ENCODE results near the gene CGB2.
A peak's percentile ranks its signal among the peaks of the same experiment; 100 is the strongest.
"Not testable (repeated sequence)": the region's sequence is repeated elsewhere in the genome, so short reads cannot be mapped to it uniquely, and the experiment has no call there.

The CGB2 gene

DNA sequence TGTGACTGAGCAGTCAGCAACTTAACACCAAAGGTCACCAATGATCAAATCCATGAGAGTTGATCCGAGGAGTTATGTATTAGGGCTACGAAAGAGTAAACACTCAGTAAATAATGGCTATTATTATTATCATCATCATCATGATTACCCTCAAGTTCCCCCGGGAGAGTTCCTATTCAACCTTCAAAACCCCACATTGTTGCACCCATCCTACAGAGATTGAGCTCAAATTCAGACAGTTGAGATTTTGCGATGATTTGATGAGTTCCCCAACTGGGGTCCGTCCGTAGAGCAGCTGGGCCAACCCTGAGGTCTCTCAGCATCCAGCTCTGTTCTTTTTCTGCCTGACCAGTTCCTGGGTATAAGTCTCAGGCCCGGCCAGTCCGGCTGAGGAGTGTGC is 6.4 kb downstream of the CGB2 start:
- not testable (repeated sequence) for DNase-seq

DNA sequence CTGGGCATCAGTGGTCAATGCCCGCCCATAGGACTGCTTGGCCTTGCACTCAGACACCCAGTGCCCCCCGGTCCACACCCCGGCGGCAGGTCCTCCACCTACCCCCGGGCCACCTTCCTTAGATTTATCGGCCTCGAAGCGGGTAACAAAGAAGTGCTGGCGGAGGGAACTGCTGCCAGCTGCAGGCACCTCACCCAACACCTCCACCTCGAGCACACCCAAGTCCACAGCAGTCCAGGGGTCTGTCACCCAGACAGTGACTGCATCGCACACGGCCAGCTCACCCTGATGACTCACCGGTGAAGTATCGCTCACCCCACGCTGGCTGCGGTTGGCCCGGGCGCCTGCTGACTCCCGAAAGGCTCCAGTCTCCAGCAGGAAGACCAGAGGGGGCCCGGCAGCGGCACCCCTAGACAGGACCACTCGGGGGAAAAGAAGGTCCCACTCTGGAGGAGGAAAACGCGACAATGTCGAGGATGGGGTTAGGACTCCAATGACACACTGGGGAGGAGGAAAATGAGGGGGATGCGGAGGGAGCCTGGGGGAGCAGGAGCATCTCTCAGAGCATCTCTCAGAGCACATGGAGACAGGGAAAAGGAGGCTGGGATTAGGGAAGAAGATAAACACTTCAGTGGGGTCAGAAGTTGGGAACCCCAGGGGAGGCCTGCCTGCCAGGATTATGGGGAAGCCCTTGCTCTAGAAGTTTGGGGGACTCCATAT is 7.0 kb downstream of the CGB2 start:
- not testable (repeated sequence) for DNase-seq

DNA sequence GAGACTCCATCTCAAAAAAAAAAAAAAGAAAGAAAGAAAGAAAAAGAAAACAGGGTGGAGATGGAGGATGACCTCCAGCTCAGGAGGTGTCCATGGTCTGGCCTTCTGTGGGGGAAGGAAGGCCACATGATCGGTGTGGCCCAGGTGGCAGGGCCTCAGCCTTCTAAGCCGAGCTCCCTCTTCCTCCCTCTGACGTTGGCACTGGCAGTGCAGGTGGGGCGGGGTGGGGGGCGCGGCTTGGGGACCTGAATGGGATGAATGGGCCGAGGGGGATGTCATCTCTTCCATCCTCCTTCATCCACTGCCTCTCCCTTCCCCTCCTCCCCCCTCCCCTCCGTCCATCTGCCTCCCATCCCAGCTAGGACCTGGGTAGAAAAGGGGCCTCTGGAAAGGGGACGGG is 8.0 kb downstream of the CGB2 start:
- not testable (repeated sequence) for DNase-seq

DNA sequence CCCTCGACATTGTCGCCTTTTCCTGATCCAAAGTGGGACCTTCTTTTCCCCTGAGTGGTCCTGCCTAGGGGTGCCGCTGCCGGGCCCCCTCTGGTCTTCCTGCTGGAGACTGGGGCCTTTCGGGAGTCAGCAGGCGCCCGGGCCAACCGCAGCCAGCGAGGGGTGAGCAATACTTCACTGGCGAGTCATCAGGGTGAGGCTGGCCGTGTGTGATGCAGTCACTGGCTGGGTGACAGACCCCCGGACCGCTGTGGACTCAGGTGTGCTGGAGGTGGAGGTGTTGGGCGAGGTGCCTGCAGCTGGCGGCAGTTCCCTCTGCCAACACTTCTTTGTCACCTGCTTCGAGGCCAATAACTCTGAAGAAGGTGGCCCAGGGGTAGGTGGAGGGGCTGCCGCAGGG is 10.5 kb downstream of the CGB2 start:
- no peak for DNase-seq

DNA sequence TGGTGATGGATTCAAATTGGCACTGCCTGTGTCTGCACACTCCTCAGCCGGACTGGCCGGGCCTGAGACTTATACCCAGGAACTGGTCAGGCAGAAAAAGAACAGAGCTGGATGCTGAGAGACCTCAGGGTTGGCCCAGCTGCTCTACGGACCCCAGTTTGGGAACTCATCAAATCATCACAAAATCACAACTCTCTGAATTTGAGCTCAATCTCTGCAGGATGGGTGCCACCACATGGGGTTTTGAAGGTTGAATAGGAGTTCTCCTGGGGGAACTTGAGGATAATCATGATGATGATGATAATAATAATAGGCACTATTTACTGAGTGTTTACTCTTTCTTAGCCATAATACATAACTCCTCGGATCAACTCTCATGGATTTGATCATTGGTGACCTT is 11.0 kb downstream of the CGB2 start:
- DNase-seq = not testable (repeated sequence)

DNA sequence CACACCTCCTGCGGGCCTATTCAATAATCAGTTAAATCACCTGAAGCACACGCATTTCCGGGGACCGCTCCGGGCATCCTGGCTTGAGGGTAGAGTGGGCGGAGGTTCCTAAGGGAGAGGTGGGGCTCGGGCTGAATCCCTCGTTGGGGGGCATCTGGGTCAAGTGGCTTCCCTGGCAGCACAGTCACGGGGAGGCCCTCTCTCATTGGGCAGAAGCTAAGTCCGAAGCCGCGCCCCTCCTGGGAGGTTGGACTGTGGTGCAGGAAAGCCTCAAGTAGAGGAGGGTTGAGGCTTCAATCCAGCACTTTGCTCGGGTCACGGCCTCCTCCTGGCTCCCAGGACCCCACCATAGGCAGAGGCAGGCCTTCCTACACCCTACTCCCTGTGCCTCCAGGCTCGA is 11.9 kb downstream of the CGB2 start, which contains the start of gene CGB5:
Gene CGB5 (plus strand): TSS at position 301 of the 400 bp plus-strand sequence. CDS start 362 bp downstream, outside the sequence.
- not testable (repeated sequence) for DNase-seq

DNA sequence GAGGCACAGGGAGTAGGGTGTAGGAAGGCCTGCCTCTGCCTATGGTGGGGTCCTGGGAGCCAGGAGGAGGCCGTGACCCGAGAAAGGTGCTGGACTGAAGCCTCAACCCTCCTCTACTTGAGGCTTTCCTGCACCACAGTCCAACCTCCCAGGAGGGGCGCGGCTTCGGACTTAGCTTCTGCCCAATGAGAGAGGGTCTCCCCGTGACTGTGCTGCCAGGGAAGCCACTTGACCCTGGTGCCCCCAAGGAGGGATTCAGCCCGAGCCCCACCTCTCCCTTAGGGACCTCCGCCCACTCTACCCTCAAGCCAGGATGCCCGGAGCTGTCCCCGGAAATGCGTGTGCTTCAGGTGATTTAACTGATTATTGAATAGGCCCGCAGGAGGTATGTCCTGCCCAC is 17.3 kb downstream of the CGB2 start, which contains the start of gene CGB8:
Gene CGB8 (minus strand): TSS at position 101 of the 400 bp plus-strand sequence. CDS start 372 bp downstream, outside the sequence.
- DNase-seq = not testable (repeated sequence)

DNA sequence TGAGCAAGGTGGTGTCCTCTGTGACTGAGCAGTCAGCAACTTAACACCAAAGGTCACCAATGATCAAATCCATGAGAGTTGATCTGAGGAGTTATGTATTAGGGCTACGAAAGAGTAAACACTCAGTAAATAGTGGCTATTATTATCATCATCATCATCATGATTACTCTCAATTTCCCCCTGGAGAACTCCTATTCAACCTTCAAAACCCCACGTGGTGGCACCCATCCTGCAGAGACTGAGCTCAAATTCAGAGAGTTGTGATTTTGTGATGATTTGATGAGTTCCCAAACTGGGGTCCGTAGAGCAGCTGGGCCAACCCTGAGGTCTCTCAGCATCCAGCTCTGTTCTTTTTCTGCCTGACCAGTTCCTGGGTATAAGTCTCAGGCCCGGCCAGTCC is 18.1 kb downstream of the CGB2 start:
- not testable (repeated sequence) for DNase-seq

DNA sequence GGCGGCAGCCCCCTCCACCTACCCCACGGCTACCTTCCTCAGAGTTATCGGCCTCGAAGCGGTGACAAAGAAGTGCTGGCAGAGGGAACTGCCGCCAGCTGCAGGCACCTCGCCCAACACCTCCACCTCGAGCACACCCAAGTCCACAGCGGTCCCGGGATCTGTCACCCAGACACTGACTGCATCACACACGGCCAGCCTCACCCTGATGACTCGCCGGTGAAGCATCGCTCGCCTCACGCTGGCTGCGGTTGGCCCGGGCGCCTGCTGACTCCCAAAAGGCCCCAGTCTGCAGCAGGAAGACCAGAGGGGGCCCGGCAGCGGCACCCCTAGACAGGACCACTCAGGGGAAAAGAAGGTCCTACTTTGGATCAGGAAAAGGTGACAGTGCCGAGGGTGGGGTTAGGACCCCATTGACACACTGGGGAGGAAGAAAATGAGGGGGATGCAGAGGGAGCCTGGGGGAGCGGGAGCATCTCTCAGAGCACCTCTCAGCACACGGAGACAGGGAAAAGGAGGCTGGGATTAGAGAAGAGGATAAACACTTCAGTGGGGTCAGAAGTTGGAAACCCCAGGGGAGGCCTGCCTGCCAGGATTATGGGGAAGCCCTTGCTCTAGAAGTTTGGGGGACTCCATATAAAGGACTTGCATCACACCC is 18.8 kb downstream of the CGB2 start:
- DNase-seq = not testable (repeated sequence)

DNA sequence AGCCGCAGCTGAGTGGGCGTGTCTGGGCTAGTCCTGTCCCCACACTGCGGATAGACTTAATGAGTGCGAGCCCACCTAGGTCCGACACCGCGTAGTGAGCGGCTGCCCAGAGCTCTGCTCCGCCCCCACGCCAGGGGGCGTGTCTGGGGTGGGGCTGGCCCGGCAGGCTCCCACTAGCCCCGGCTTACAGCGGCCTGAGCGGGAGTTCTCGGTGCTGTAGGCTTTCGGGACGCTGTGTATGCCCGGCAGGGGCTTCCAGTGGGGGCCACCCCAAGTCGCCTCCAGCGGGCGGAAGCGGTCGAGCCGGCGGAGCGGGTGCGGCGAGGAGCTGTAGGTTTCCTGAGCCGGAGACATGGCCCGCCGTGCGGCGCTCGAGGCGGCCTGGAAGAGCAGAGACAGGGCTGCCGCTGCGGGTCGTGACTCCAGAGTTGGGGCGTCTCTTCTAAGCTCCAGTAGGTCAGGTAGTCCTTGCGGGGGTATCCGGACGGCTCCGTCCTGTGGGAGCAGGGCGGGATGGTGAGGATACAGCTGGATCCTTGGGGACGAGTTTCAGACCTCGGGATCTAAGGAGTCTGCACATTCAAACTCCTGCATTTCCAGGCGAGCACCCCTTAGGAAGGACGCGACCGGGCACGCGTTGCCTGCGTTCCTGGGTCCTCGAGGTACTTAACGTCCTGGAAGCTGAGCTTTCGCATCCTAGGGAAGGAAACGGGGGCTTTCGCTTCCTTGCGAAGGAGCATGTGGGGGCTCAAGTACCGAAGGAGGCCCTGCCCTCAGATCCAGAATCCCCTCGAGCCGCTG is 24.6 kb downstream of the CGB2 start:
- DNase-seq = peak in 4 of 14 donors; percentile 2 to 25 (median 15)

DNA sequence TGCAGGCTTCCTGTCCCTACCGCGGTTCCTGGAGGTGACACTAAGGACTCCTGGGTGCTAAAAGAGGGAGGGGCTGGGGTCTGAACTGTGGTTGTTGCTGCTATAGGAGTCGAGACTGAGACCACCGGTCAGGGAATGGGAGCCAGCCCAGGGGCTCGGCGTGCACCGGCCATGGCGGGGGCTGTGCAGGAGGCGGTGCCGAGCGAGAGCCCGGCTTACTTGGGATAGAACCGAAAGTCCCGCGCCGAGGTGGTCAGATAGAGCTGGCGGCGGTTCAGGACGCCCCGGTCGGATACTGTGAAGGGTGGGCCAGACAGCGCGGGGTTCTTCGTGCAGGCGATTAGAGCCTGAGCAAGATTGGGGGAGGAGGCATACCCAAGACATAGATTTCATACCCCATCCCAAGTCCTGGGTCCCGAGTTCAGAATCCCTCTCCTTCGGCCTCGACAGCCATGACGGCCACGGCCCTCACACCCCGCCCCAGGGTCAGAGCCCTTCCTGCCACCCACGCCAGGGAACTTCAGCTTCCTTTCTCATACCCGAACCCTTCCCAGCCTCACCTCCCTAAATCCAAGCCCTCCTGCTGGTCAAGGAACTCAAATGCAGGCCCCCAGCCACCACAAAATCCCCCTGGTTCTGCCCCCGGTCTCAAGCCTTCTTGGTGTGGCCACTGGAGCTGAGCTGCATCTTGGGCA is 25.4 kb downstream of the CGB2 start:
- DNase-seq = not testable (repeated sequence)

DNA sequence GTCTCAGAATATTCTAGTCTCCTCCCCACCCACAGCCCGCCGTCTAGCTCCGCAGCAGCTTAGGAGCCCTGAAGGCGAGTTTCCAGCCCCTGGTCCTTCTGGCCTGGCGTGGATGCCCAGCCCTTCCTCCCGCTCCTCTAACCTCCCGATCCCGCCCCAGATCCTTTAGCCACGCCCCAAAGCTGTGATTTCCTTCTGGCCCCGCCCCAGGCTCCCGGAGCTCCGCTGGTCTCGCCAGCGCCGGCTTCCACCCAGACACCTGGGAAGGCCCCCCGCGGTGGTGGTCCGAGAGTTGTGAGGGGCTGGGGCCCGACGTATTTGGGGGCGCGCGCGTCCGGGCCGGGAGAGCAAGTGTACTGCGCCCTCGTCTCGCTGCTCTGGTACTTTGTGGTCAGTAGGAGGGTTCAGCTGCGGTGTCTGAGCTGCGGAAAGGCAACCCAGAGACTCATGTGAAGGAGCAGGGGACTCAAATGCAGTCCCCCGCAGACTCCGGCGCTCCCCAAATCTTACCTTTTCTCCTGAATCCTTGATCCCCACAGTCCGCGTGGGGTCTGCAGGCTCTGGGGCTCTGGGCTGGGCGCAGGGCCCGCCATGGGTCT is 26.0 kb downstream of the CGB2 start, which contains the start of gene CGB7:
Gene CGB7 (minus strand): TSS at position 114 of the 599 bp plus-strand sequence. CDS start 2,374 bp downstream, outside the sequence.
- DNase-seq = peak in 3 of 14 donors; percentile 0 to 8 (median 8)

DNA sequence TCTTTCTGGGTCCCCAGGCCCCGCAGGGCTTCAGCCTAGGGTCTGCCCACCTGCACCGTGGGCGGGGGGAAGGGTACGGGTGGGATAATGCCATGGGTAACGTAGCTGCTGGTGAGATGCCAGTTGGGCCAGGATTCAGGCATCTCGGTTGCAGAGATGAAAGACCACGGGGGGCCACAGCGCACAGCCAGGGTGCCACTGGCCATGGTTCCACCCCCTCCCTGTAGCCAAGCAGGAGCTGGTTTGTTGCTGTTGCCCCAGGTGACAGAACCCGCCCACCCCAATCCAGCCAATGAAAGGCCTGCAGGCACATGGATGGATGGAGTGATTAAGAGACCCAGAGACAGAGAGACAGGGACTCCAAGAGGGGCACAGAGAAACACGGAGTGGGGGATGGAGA is 26.9 kb downstream of the CGB2 start:
- DNase-seq = no peak

DNA sequence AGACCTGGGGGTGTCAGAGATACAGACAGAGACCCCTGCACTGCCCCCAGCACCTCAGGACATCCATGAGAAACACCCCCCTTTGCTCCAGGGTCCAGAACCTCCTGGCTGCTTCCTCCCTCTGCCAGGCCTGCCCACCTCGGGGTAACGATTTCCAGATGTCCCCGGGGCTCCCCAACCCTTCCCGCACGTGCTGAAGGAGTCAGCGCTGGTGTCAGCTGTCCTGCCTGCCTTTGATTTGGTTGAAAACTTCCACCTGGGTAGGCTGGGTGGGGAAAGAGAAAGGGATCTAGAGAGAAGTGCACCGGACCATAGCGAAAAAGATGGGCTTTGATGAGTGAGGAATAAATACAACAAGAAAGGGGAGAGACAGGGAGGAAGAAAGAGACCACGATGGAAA is 27.4 kb downstream of the CGB2 start:
- no peak for DNase-seq

DNA sequence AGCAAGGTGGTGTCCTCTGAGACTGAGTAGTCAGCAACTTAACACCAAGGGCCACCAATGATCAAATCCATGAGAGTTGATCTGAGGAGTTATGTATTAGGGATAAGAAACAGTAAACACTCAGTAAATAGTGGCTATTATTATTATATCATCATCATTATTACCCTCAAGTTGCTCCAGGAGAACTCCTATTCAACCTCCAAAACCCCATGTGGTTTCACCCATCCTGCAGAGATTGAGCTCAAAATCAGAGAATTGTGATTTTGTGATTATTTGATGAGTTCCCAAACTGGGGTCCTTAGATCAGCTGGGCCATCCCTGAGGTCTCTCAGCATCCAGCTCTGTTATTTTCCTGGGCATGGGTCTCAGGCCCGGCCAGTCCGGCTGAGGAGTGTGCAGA is 29.3 kb downstream of the CGB2 start:
- DNase-seq = no peak

DNA sequence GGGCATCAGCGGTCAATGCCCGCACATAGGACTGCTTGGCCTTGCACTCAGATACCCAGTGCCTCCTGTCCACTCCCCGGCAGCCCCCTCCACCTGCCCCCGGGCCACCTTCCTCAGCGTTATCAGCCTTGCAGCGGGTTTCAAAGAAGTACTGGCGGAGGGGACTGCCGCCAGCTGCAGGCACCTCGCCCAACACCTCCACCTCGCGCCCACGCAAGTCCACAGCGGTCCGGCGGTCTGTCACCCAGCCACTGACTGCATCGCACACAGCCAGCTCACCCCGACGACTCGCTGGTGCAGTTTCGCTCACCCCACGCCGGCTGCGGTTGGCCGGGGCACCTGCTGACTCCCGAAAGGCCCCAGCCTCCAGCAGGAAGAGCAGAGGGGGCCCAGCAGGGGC is 29.8 kb downstream of the CGB2 start:
- DNase-seq = no peak

DNA sequence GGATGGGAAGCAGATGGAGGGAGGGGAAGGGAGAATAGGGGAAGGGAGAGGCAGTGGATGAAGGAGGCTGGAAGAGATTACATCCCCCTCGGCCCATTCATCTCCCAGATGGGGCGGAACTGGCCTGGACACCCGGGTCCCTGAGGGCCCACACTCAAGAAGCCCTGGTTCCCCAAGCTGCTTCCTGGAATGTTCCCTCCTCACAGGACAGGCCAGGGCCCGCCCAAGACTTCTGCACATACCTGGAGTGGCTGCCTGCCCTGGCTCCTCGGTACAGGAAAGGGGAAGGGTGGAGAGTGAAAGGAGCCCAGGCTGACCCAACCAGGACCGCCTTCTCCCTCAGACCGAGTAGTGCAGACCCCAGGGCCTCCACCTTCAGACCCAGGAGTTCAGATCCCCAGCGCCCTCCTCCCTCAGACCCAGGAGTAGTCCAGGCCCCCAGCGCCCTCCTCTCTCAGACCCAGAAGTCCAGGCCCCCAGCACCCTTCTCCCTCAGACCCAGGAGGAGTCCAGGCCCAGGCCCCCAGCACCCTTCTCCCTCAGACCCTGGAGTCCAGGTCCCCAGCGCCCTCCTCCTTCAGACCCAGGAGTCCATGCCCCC is 32.4 kb downstream of the CGB2 start:
- no peak for DNase-seq

DNA sequence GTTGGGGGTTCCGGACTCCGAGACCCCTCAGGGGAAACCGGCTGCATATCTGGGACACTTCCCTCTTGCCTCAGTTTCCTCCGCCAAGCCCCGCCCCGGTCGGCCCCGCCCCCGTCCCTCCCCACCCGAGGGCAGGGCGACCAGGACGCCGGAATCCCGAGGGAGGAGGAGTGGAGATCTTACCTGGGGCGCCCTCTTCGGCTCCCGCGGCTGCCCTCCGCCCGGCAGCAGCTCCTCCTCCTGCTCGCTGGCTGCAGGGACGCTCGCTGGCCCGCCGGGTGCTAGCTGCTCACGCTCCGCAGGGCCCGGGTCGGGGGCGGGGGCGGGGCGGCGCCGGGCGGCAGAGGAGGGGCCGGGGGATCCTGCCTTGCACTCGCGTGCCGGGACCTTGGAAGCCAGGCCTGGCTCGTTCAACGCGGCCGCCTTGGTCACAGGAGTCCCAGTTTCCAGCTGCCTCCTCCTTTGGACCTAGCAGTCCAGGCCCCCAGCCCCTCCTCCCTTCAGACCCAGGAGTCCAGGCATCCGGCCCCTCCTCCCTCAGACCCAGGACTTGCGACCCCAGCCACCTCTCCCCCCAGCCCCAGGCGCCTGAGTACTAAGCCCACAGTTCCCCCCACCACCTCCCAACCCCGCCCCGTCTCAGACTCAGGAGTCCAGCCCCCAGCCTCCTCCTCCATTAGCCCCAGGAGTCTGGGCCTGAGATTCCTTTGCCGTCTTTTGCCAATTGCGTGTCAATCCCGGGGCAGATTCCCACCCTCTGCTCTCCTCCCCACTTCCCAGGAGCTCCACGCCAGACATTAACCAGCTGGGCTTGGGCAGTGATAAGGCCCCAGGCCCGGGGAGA is 33.3 kb downstream of the CGB2 start, which contains the start of gene NTF4:
Gene NTF4 (minus strand): TSS at position 51 of the 844 bp plus-strand sequence. CDS start 2,821 bp downstream, outside the sequence.
- no peak for DNase-seq

DNA sequence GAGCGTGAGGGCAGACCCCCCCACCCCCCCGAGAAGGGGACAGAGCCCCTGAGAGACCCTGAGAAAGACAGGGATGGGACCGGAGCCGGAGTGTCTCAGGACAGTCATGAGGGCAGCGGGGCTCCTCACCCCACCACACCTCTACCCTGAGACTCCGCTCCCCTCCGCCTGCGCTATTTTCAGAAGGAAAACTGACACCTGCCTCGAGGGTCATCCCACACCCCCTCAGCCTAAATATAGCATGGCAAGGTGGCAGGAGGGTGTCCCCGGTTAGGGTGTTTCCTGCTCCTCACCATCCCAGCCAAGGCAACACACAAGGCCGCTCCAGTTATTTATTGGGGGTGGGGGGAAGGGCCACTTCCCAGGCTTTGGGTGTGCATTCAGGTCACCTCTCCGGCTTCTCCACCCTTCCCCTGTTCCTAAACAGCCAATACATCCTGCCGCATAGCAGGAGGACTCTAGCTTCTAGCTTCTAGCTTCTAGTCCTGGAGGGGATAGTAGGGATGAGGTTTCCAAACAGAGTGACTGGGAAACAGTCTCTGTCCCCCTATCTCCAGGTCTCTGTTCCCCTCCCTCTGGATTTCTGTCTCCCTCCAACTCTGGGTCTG is 34.3 kb downstream of the CGB2 start:
- DNase-seq = no peak

DNA sequence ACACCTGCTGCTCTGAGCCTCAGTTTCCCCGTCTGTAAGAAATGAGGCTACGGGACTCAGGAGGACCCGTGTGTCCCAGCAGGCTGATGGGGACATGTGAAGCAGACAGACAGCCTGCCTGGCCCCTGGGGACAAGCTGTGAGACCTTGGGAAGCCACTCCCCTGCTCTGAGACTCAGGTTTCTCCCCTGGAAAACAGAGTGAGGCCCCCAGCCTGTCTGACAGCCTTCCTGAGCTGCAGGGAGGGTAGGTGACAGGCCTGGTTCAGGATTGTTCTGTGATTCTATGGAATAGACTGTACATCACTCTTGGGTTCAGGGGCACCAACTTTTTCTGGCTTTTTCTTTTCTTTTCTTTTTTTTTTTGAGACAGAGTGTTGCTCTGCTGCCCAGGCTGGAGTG is 35.9 kb downstream of the CGB2 start:
- no peak for DNase-seq

Measured in C1 segment of cervical spinal cord (tissue), 14 donors.